ENCODE data around the gene COTL1. TPM values are rescaled to one million over a fixed set of nuclear protein-coding genes. Genes with fewer than 3 reads are reported as not detected.
A peak's percentile ranks its signal among the peaks of the same experiment; 100 is the strongest.

The COTL1 gene
- total RNA-seq: 1 to 10 TPM; 2.8 to 8.7 (median 6.2) TPM

GRCh38 chr16:84617791-84618580 is at the start of gene COTL1:
TSS of gene COTL1 (minus strand) at chr16:84618078. CDS start at chr16:84617914, 164 bp downstream.
- H3K27ac ChIP-seq: peak within 1 kb of the TSS in 3 of 4 donors; percentile 44 to 54 (median 52)
- intact Hi-C loops (cut with DNase I; ENCODE audit: low total_unique reads) (loop anchor here (2.0 kb wide), 1 partner anchor 113 kb away; the partner anchor contains the start of gene MEAK7), in situ Hi-C loops (cut with MboI; ENCODE audit: low sequenced_read_pairs in 4 of 4) (loop anchor here in 1 of 4 donors (10.0 kb wide), 1 partner anchor 107 kb away; no protein-coding TSS in a partner anchor)
- H3K36me3 ChIP-seq: no peaks in the 10 kb centered on the region
- H3K4me1 ChIP-seq: peaks cover 12 to 14% of the 10 kb centered on the region in 2 donors
- TF ChIP-seq POLR2A (IDR thresholded peaks at IDR 0.05) (peak; percentile 62 to 81), CTCF (IDR thresholded peaks at IDR 0.05 in 4 of 5, conservative IDR thresholded peaks at IDR 0.05 in 1 of 5) (no peak)
- DNase-seq (peak; percentile 84 to 89), ATAC-seq (peak; percentile 80 to 87)
- no peaks in the 10 kb centered on the region for H3K9me3 ChIP-seq
- H3K27me3 ChIP-seq: peaks cover 25 to 30% (median 26%) of the 10 kb centered on the region in 3 donors
- peak within 1 kb of the TSS; percentile 56 to 81 (median 68) for H3K4me3 ChIP-seq

- no peak overlapping the region for H3K4me3 ChIP-seq
- no peaks in the 10 kb centered on the region for H3K4me1 ChIP-seq
- DNase-seq: no peak
- no peak overlapping the region for H3K27ac ChIP-seq
- no peaks in the 10 kb centered on the region for H3K27me3 ChIP-seq
- TF ChIP-seq CTCF (IDR thresholded peaks at IDR 0.05 in 4 of 5, conservative IDR thresholded peaks at IDR 0.05 in 1 of 5) (no peak), POLR2A (IDR thresholded peaks at IDR 0.05) (no peak)
- H3K9me3 ChIP-seq: no peaks in the 10 kb centered on the region
- H3K36me3 ChIP-seq: peaks cover 0 to 39% of the 10 kb centered on the region in 2 donors
- no peak for ATAC-seq
- in situ Hi-C loops (cut with MboI; ENCODE audit: low sequenced_read_pairs in 4 of 4): no loop called here
- intact Hi-C loops (cut with DNase I; ENCODE audit: low total_unique reads): no loop called here
These were observed 48.0 kb upstream of the COTL1 start for GRCh38 chr16:84665843-84666242.

- in situ Hi-C loops (cut with MboI; ENCODE audit: low sequenced_read_pairs in 4 of 4) (no loop called here), intact Hi-C loops (cut with DNase I; ENCODE audit: low total_unique reads) (no loop called here)
- H3K27ac ChIP-seq: no peak overlapping the region
- H3K9me3 ChIP-seq: no peaks in the 10 kb centered on the region
- no peak overlapping the region for H3K4me3 ChIP-seq
- no peaks in the 10 kb centered on the region for H3K27me3 ChIP-seq
- H3K4me1 ChIP-seq: no peaks in the 10 kb centered on the region
- peaks cover 0 to 44% of the 10 kb centered on the region in 2 donors for H3K36me3 ChIP-seq
- no peak for DNase-seq
- ATAC-seq: no peak
- TF ChIP-seq POLR2A (IDR thresholded peaks at IDR 0.05) (no peak), CTCF (IDR thresholded peaks at IDR 0.05 in 4 of 5, conservative IDR thresholded peaks at IDR 0.05 in 1 of 5) (no peak)
These were observed 47.5 kb upstream of the COTL1 start for GRCh38 chr16:84665359-84665758.

- no peaks in the 10 kb centered on the region for H3K9me3 ChIP-seq
- H3K4me1 ChIP-seq: no peaks in the 10 kb centered on the region
- H3K36me3 ChIP-seq: peaks cover 0 to 62% of the 10 kb centered on the region in 2 donors
- no peak overlapping the region for H3K4me3 ChIP-seq
- in situ Hi-C loops (cut with MboI; ENCODE audit: low sequenced_read_pairs in 4 of 4): no loop called here
- H3K27ac ChIP-seq: no peak overlapping the region
- intact Hi-C loops (cut with DNase I; ENCODE audit: low total_unique reads): no loop called here
- ATAC-seq: no peak
- DNase-seq: no peak
- H3K27me3 ChIP-seq: no peaks in the 10 kb centered on the region
- no peak for TF ChIP-seq CTCF (IDR thresholded peaks at IDR 0.05 in 4 of 5, conservative IDR thresholded peaks at IDR 0.05 in 1 of 5)
- TF ChIP-seq POLR2A (IDR thresholded peaks at IDR 0.05): no peak
These were observed 45.7 kb upstream of the COTL1 start for GRCh38 chr16:84663433-84664101.
